K562 (cell line): ENCODE results near the gene HPSE2. TPM values are rescaled to one million over a fixed set of nuclear protein-coding genes. Genes with fewer than 3 reads are reported as not detected.

ENCODE experiments used
- ATAC-seq: fragments of 200-7000 bp; cut with Tn5 transposase; 3 replicates; pipeline ENCODE4 v1.9.1; 2020; ENCODE audit warnings: moderate library complexity
- BruUV-seq: library from RNA; stranded (reverse); fragments of 400-500 nt; replicated peaks from 2 replicates; lab custom pipeline; 2021; lab: Mats Ljungman, UMichigan
- CTCF ChIA-PET: fragments of 300-600 bp; formaldehyde crosslinking; extraction: SDS; loops from one replicate; lab custom pipeline; 2021; ENCODE audit warnings: low intra/inter-chr PET ratio; lab: Yijun Ruan, JAX
- POLR2A ChIA-PET: fragments of 300-600, 350-650 bp; sonication (Branson Sonifier 250); formaldehyde crosslinking; extraction: SDS; loops from one replicate; lab custom pipeline; 2021; ENCODE audit warnings: antibody characterized with exemption, inconsistent platforms; lab: Yijun Ruan, JAX
- DNase-seq, 4 experiments: peaks; one replicate each; pipeline versions ENCODE4 v3.0.0 to v3.0.0-alpha.2; 2011 to 2018; ENCODE audit warnings: low spot score in 3 of 4, mixed read lengths in 3 of 4; ENCODE audit errors: extremely low read depth in 1 of 4
- FAIRE-seq: peaks from 2 replicates; lab custom pipeline; 2011; peaks lifted over from hg19 to GRCh38; lab: Jason Lieb, UNC
- H2AFZ ChIP-seq: 2 replicates; pipeline ENCODE4 v1.6.0; 2011; ENCODE audit warnings: low read depth, low read length, control low read depth, inconsistent platforms
- H3K27ac ChIP-seq: fragments of 200-600 bp; 3 replicates; pipeline ENCODE4 v1.8.0; 2011; ENCODE audit warnings: low read depth, mild to moderate bottlenecking, control low read depth, inconsistent platforms, low read length, moderate library complexity, mixed read lengths; ENCODE audit errors: extremely low read depth
- H3K27me3 ChIP-seq, 2 experiments: fragments of 300-600 bp in 1 of 2; 2 replicates in 1 of 2; 3 replicates in 1 of 2; pipeline versions ENCODE4 v1.6.0 to v1.8.0; 2011; ENCODE audit warnings: inconsistent platforms in 2 of 2, low read length in 2 of 2, mild to moderate bottlenecking in 1 of 2, mixed read lengths in 1 of 2, moderate library complexity in 1 of 2; ENCODE audit not compliant: control insufficient read depth in 2 of 2, insufficient read depth in 2 of 2
- H3K36me3 ChIP-seq: fragments of 300-600 bp; 3 replicates; pipeline ENCODE4 v1.8.0; 2011; ENCODE audit warnings: mild to moderate bottlenecking, low read length, inconsistent platforms; ENCODE audit not compliant: control insufficient read depth, insufficient read depth
- H3K4me1 ChIP-seq, 2 experiments: fragments of 200-600 bp in 1 of 2; replicated peaks in 1 of 2; 2 replicates in 1 of 2; 3 replicates in 1 of 2; pipeline versions ENCODE4 v1.5.1 to v1.8.0; 2011; ENCODE audit warnings: inconsistent platforms in 2 of 2, low read length in 2 of 2, mild to moderate bottlenecking in 1 of 2, mixed read lengths in 1 of 2, moderate library complexity in 1 of 2; ENCODE audit not compliant: control insufficient read depth in 2 of 2, insufficient read depth in 2 of 2
- H3K4me2 ChIP-seq: 2 replicates; pipeline ENCODE4 v1.6.1; 2011; ENCODE audit warnings: low read length, control low read depth, inconsistent platforms, mixed read lengths; ENCODE audit not compliant: insufficient read depth
- H3K4me3 ChIP-seq: fragments of 200-600 bp; sonication (generic), shearing (Covaris generic); 2 replicates; pipeline ENCODE4 v1.5.1; 2016; ENCODE audit warnings: control low read depth, inconsistent platforms
- H3K79me2 ChIP-seq: fragments of 200-600 bp; 3 replicates; pipeline ENCODE4 v1.8.0; 2011; ENCODE audit warnings: low read length, inconsistent platforms; ENCODE audit not compliant: control insufficient read depth, insufficient read depth
- H3K9ac ChIP-seq, 2 experiments: 2 replicates each; pipeline versions ENCODE4 v1.6.0 to v1.6.1; 2011; ENCODE audit warnings: low read depth in 2 of 2, low read length in 2 of 2, control low read depth in 1 of 2, inconsistent platforms in 1 of 2, mild to moderate bottlenecking in 1 of 2, mixed read lengths in 1 of 2; ENCODE audit not compliant: insufficient read depth in 1 of 2
- H3K9me1 ChIP-seq: one replicate; pipeline ENCODE4 v1.6.0; 2011; ENCODE audit warnings: inconsistent platforms, mild to moderate bottlenecking, low read length, moderate library complexity; ENCODE audit not compliant: control insufficient read depth, insufficient read depth
- H3K9me3 ChIP-seq: replicated peaks from 2 replicates; pipeline ENCODE4 v1.5.1; 2011; ENCODE audit warnings: low read depth, low read length, inconsistent platforms; ENCODE audit not compliant: control insufficient read depth, insufficient read depth
- H4K20me1 ChIP-seq: replicated peaks from 2 replicates; pipeline ENCODE4 v1.6.1; 2011; ENCODE audit warnings: low read length, inconsistent platforms, mixed read lengths; ENCODE audit not compliant: control insufficient read depth, insufficient read depth
- BDP1 ChIP-seq: IDR thresholded peaks from 3 replicates; pipeline ENCODE4 v1.6.1; 2011; ENCODE audit not compliant: insufficient read length, insufficient read depth
- CBX3 ChIP-seq, 2 experiments: IDR thresholded peaks; 1 replicate in 1 of 2; 2 replicates in 1 of 2; pipeline ENCODE4 v1.6.1; 2012; ENCODE audit warnings: inconsistent platforms in 2 of 2, low read length in 2 of 2, borderline replicate concordance in 1 of 2, control low read depth in 1 of 2
- DDX20 ChIP-seq: fragments of 450-650 bp; IDR thresholded peaks from 2 replicates; pipeline ENCODE4 v1.6.1; 2016; ENCODE audit warnings: missing genetic modification characterization, low read depth, mild to moderate bottlenecking, missing compliant biosample characterization, moderate library complexity
- GATAD2A ChIP-seq: fragments of 450-650 bp; IDR thresholded peaks from 2 replicates; pipeline ENCODE4 v1.6.1; 2017
- HMGN3 ChIP-seq: IDR thresholded peaks from 2 replicates; pipeline ENCODE4 v1.6.1; 2011; ENCODE audit warnings: borderline replicate concordance, low read depth, mild to moderate bottlenecking, mixed read lengths, low read length; ENCODE audit not compliant: insufficient read length; ENCODE audit errors: extremely low read depth
- MXI1 ChIP-seq: IDR thresholded peaks from 2 replicates; pipeline ENCODE4 v1.6.1; 2011; ENCODE audit warnings: low read depth, mild to moderate bottlenecking, improper control_type of control experiment, low read length
- NCOA4 ChIP-seq: fragments of 450-650 bp; IDR thresholded peaks from 2 replicates; pipeline ENCODE4 v1.6.1; 2018; ENCODE audit warnings: mild to moderate bottlenecking; ENCODE audit not compliant: partially characterized antibody
- SRSF3 ChIP-seq: fragments of 200-400 bp; formaldehyde crosslinking; IDR thresholded peaks from 2 replicates; pipeline ENCODE4 v1.6.1; 2016; ENCODE audit warnings: mild to moderate bottlenecking, low read length, moderate library complexity; ENCODE audit not compliant: insufficient read depth
- TAF1 ChIP-seq: IDR thresholded peaks from 2 replicates; pipeline ENCODE4 v1.6.1; 2011; ENCODE audit warnings: mild to moderate bottlenecking, low read length, moderate library complexity; ENCODE audit not compliant: insufficient read depth, control insufficient read depth, severe bottlenecking; ENCODE audit errors: extremely low read depth
- YY1 ChIP-seq, 3 experiments: IDR thresholded peaks; 2 replicates each; pipeline ENCODE4 v1.6.1; 2011; ENCODE audit warnings: low read length in 2 of 3, mild to moderate bottlenecking in 2 of 3, moderate library complexity in 2 of 3, borderline replicate concordance in 1 of 3, control low read depth in 1 of 3, low read depth in 1 of 3; ENCODE audit not compliant: insufficient read depth in 3 of 3, insufficient replicate concordance in 2 of 3, control insufficient read depth in 1 of 3, insufficient read length in 1 of 3; ENCODE audit errors: extremely low read depth in 1 of 3
- ZFP1 ChIP-seq: fragments of 450-650 bp; formaldehyde crosslinking; IDR thresholded peaks from 2 replicates; pipeline ENCODE4 v1.4.0; 2020; ENCODE audit warnings: mild to moderate bottlenecking, mixed read lengths
- ZNF644 ChIP-seq: fragments of 200-800 bp; sonication (Bioruptor generic); IDR thresholded peaks from 2 replicates; pipeline ENCODE4 v1.6.1; 2016; ENCODE audit warnings: low read depth, missing genetic modification characterization, missing compliant biosample characterization
- WGBS: fragments of 100-300 bp; shearing (Covaris generic); methylation state at CpG from one replicate; pipeline ENCODE4 v1.1.6; 2016; ENCODE audit warnings: low coverage, mixed read lengths; ENCODE audit not compliant: insufficient coverage; ENCODE audit errors: missing lambda C conversion rate; 5-methylcytosine and 5-hydroxymethylcytosine counted together
- in situ Hi-C: fragments of 300-500 bp; cut with MboI; formaldehyde crosslinking; loops from 4 replicates; pipeline ENCODE4 v1.15.0; 2018; ENCODE audit warnings: inconsistent platforms, mixed read lengths
- intact Hi-C: fragments of 100-400 bp; cut with micrococcal nuclease; formaldehyde crosslinking; loops from 2 replicates; pipeline ENCODE4 v1.14.2; 2022
- polyA plus RNA-seq, 8 experiments: library from polyadenylated mRNA; depleted of rRNA in 4 of 8; stranded (reverse) in 5 of 8; unstranded in 3 of 8; fragments of >200 nt; fragmentation: Nextera tagmentation in 2 of 8; fragmentation: Illumina TruSeq in 1 of 8; extraction: Ambion mirVana in 2 of 8; extraction: Trizol in 1 of 8; gene quantifications; 2 replicates each; pipeline versions ENCODE4 v1.2.1 to v1.2.3, GENCODE V29; 2011 to 2014; ENCODE audit warnings: inconsistent platforms in 1 of 8, missing spikeins in 1 of 8
- total RNA-seq, 7 experiments: library from RNA; depleted of rRNA in 6 of 7; stranded (reverse); fragments of >200 nt in 6 of 7; fragmentation: Illumina TruSeq in 2 of 7; extraction: Trizol in 2 of 7; gene quantifications; 2 replicates each; pipeline versions ENCODE4 v1.2.1 to v1.2.3, GENCODE V29; 2011 to 2021; ENCODE audit warnings: low replicate concordance in 1 of 7
- TF ChIP-seq, protein P1 (sequence below): sonication (generic); formaldehyde crosslinking; IDR thresholded peaks from 2 replicates; pipeline ENCODE4 v1.8.1; 2023; ENCODE audit warnings: mild to moderate bottlenecking, missing genetic modification reagents
- TF ChIP-seq, protein P2 (sequence below): sonication (generic); formaldehyde crosslinking; IDR thresholded peaks from 2 replicates; pipeline ENCODE4 v1.9.0; 2022; ENCODE audit warnings: mild to moderate bottlenecking, missing genetic modification reagents
- TF ChIP-seq, protein P3 (sequence below): sonication (generic); formaldehyde crosslinking; IDR thresholded peaks from 2 replicates; pipeline ENCODE4 v1.8.0; 2022; ENCODE audit warnings: missing genetic modification reagents, mild to moderate bottlenecking, borderline replicate concordance

Gene HPSE2
- total and polyA plus RNA-seq, 9 of the 15 experiments (the other 6 are each of a cell fraction or from before 2014, with no cell fraction given) = 0.03 to 0.10 (median 0.04) TPM; not detected in 2

DNA sequence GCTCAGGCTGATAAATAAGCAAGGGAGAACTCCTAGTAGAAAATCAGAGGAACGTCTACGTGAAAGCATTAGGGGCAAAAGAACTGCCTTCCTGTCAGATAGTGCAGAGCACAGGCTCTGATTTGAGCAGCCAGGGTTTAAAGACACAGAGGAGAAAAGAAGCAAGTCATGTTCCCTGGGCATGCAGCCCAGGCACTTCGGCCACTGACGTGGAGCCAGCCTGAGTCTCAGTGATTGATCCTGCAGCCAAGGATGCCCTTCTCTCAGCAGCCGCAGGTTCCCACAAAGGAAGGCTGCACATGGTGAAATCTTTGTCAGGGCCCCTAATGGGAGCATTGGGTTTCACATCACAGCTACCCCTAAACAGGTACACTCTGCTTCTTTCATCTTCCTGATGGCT, 627.2 kb downstream of the HPSE2 start:
- H3K27ac ChIP-seq = no peak overlapping the region
- TF ChIP-seq TAF1 (no peak), BDP1 (no peak), NCOA4 (no peak), CBX3 (IDR thresholded peaks at IDR 0.05; ENCODE audit: borderline replicate concordance in 1 of 2, low read length in 2 of 2) (no peak), HMGN3 (no peak), GATAD2A (no peak), SRSF3 (no peak), ZNF644 (tag) (no peak), MXI1 (no peak), YY1 (IDR thresholded peaks at IDR 0.05; ENCODE audit: borderline replicate concordance in 1 of 3, control insufficient read depth in 1 of 3, extremely low read depth in 1 of 3, insufficient read depth in 3 of 3, insufficient read length in 1 of 3, insufficient replicate concordance in 2 of 3, low read depth in 1 of 3, low read length in 2 of 3) (no peak), DDX20 (tag) (no peak), ZFP1 (CRISPR knock-in tag) (no peak)
- TF ChIP-seq, protein P1, sequence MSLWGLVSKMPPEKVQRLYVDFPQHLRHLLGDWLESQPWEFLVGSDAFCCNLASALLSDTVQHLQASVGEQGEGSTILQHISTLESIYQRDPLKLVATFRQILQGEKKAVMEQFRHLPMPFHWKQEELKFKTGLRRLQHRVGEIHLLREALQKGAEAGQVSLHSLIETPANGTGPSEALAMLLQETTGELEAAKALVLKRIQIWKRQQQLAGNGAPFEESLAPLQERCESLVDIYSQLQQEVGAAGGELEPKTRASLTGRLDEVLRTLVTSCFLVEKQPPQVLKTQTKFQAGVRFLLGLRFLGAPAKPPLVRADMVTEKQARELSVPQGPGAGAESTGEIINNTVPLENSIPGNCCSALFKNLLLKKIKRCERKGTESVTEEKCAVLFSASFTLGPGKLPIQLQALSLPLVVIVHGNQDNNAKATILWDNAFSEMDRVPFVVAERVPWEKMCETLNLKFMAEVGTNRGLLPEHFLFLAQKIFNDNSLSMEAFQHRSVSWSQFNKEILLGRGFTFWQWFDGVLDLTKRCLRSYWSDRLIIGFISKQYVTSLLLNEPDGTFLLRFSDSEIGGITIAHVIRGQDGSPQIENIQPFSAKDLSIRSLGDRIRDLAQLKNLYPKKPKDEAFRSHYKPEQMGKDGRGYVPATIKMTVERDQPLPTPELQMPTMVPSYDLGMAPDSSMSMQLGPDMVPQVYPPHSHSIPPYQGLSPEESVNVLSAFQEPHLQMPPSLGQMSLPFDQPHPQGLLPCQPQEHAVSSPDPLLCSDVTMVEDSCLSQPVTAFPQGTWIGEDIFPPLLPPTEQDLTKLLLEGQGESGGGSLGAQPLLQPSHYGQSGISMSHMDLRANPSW = no peak
- TF ChIP-seq, protein P2, sequence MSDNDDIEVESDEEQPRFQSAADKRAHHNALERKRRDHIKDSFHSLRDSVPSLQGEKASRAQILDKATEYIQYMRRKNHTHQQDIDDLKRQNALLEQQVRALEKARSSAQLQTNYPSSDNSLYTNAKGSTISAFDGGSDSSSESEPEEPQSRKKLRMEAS (CRISPR knock-in tag) = no peak
- TF ChIP-seq, protein P3, sequence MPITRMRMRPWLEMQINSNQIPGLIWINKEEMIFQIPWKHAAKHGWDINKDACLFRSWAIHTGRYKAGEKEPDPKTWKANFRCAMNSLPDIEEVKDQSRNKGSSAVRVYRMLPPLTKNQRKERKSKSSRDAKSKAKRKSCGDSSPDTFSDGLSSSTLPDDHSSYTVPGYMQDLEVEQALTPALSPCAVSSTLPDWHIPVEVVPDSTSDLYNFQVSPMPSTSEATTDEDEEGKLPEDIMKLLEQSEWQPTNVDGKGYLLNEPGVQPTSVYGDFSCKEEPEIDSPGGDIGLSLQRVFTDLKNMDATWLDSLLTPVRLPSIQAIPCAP (CRISPR knock-in tag) = no peak
- TF ChIP-seq, all 486 proteins: peak for 0
- BruUV-seq = no TSS peak
- Histone ChIP-seq H3K4me3 (no peak overlapping the region), H3K36me3 (no peaks in the 10 kb centered on the region), H2AFZ (no peak overlapping the region), H3K79me2 (no peaks in the 10 kb centered on the region), H3K4me2 (no peak overlapping the region), H4K20me1 (no peaks in the 10 kb centered on the region), H3K4me1 (no peaks in the 10 kb centered on the region), H3K27me3 (no peaks in the 10 kb centered on the region; a peak in 1 of 5 replicates), H3K9me3 (no peaks in the 10 kb centered on the region), H3K9ac (no peak overlapping the region), H3K9me1 (no peaks in the 10 kb centered on the region)
- intact Hi-C loops (no loop called here), in situ Hi-C loops (no loop called here)
- FAIRE-seq (no peak), DNase-seq (no peak), ATAC-seq (no peak)
- 0% methylated on average over 3 of the region's 5 CpGs for WGBS
- POLR2A ChIA-PET = no interaction called here
- CTCF ChIA-PET = no interaction called here
